ENCODE data around the gene SLC5A11.

DNA sequence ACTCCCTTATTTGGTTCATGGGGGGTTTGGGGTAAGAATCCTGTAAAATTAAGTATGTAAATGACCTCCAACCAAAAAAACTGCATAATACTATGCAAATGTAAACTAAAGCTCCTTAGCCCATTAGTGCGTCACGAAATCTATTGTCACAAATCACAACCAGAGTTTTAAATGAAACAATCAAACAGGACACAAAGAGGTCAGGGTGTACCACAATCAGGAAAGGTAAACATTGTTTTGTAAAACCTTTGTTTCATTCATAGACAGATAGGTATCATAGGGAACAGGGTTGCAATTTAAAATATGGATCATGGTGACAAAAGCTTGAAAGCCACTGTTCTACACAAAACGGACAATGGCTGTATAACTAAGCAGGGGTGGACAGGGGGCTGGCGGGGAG lies 108.4 kb downstream of the SLC5A11 start:
- TF ChIP-seq CTCF (conservative IDR thresholded peaks at IDR 0.05) (no peak), ZFX (IDR thresholded peaks at IDR 0.05) (no peak)
